ENCODE results near the gene BUB1B.
A peak's percentile ranks its signal among the peaks of the same experiment; 100 is the strongest.
"Not testable (repeated sequence)": the region's sequence is repeated elsewhere in the genome, so short reads cannot be mapped to it uniquely, and the experiment has no call there.

BUB1B gene

GRCh38 chr15:40160689-40161688 is at the start of gene BUB1B:
Gene BUB1B, plus strand, starts transcription at chr15:40161069. Its CDS starts 152 bp downstream, at chr15:40161221.
- peak; percentile 96 for DNase-seq

- DNase-seq, result no peak
Measured at GRCh38 chr15:40111888-40112287, 49.0 kb upstream of the BUB1B start.

- DNase-seq, result no peak
Measured at GRCh38 chr15:40112789-40113188, 48.1 kb upstream of the BUB1B start.

GRCh38 chr15:40114218-40114617 is 46.7 kb upstream of the BUB1B start:
- no peak for DNase-seq

GRCh38 chr15:40115106-40115505 is 45.8 kb upstream of the BUB1B start:
- DNase-seq, result not testable (repeated sequence)

GRCh38 chr15:40115670-40116093 is 45.2 kb upstream of the BUB1B start:
- peak; percentile 28 for DNase-seq

GRCh38 chr15:40118473-40118872 is 42.4 kb upstream of the BUB1B start:
- no peak for DNase-seq

- no peak for DNase-seq
Measured at GRCh38 chr15:40121911-40122638, 38.8 kb upstream of the BUB1B start.

- DNase-seq, result not testable (repeated sequence)
Measured at GRCh38 chr15:40122989-40123388, 37.9 kb upstream of the BUB1B start.

GRCh38 chr15:40123863-40124262 is 37.0 kb upstream of the BUB1B start:
- DNase-seq, result not testable (repeated sequence)

GRCh38 chr15:40124333-40124732 is 36.5 kb upstream of the BUB1B start:
- not testable (repeated sequence) for DNase-seq

GRCh38 chr15:40124807-40125285 is 36.0 kb upstream of the BUB1B start:
- not testable (repeated sequence) for DNase-seq

- no peak for DNase-seq
Measured at GRCh38 chr15:40125950-40126349, 34.9 kb upstream of the BUB1B start.

- DNase-seq, result no peak
Measured at GRCh38 chr15:40128766-40129660, 31.9 kb upstream of the BUB1B start.

- no peak for DNase-seq
Measured at GRCh38 chr15:40130118-40130517, 30.8 kb upstream of the BUB1B start.

GRCh38 chr15:40130799-40131502 is 29.9 kb upstream of the BUB1B start:
- no peak for DNase-seq

- DNase-seq, result no peak
Measured at GRCh38 chr15:40133544-40133943, 27.3 kb upstream of the BUB1B start.

GRCh38 chr15:40134885-40135284 is 26.0 kb upstream of the BUB1B start:
- no peak for DNase-seq

- not testable (repeated sequence) for DNase-seq
Measured at GRCh38 chr15:40135846-40136450, 24.9 kb upstream of the BUB1B start.

- DNase-seq, result no peak
Measured at GRCh38 chr15:40136470-40137302, 24.2 kb upstream of the BUB1B start.
